Trophoblast cell (in vitro differentiated cells and primary cell): ENCODE measurements around the gene MRPL40.

Experiments used
- DNase-seq, 2 donors: peaks; one replicate each; pipeline ENCODE4 v3.0.0-alpha.2; 2016
- H2AFZ ChIP-seq: 2 replicates; pipeline ENCODE4 v1.6.1; 2013; ENCODE audit warnings: low read length, moderate library complexity, mild to moderate bottlenecking; ENCODE audit not compliant: insufficient read depth, poor library complexity
- H2AK5ac ChIP-seq: 2 replicates; pipeline ENCODE4 v1.6.1; 2013; ENCODE audit warnings: mild to moderate bottlenecking, low read length
- H2BK120ac ChIP-seq: 2 replicates; pipeline ENCODE4 v1.6.1; 2013; ENCODE audit warnings: low read length, mild to moderate bottlenecking, moderate library complexity; ENCODE audit not compliant: insufficient read depth, poor library complexity
- H2BK12ac ChIP-seq: 2 replicates; pipeline ENCODE4 v1.6.1; 2013; ENCODE audit warnings: mild to moderate bottlenecking, low read length, moderate library complexity
- H2BK5ac ChIP-seq: 2 replicates; pipeline ENCODE4 v1.6.1; 2013; ENCODE audit warnings: low read length, low read depth, moderate library complexity, mild to moderate bottlenecking; ENCODE audit not compliant: poor library complexity
- H3K14ac ChIP-seq: 2 replicates; pipeline ENCODE4 v1.6.1; 2013; ENCODE audit warnings: mild to moderate bottlenecking, low read length
- H3K18ac ChIP-seq: 2 replicates; pipeline ENCODE4 v1.6.1; 2013; ENCODE audit warnings: mild to moderate bottlenecking, low read length
- H3K23ac ChIP-seq: 2 replicates; pipeline ENCODE4 v1.6.1; 2013; ENCODE audit warnings: low read length
- H3K27ac ChIP-seq: 2 replicates; pipeline ENCODE4 v1.5.1; 2013; ENCODE audit warnings: low read depth, mild to moderate bottlenecking, inconsistent platforms, low read length, moderate library complexity
- H3K27me3 ChIP-seq: 2 replicates; pipeline ENCODE4 v1.6.1; 2013; ENCODE audit warnings: inconsistent platforms, mild to moderate bottlenecking, low read length, moderate library complexity; ENCODE audit not compliant: insufficient read depth
- H3K36me3 ChIP-seq, 2 experiments: 1 replicate in 1 of 2; 2 replicates in 1 of 2; pipeline ENCODE4 v1.6.1; 2013; ENCODE audit warnings: low read length in 2 of 2, mild to moderate bottlenecking in 2 of 2, moderate library complexity in 1 of 2; ENCODE audit not compliant: insufficient read depth in 2 of 2, control insufficient read depth in 1 of 2
- H3K4ac ChIP-seq: 2 replicates; pipeline ENCODE4 v1.6.1; 2013; ENCODE audit warnings: low read depth, mild to moderate bottlenecking, low read length, moderate library complexity
- H3K4me1 ChIP-seq, 2 experiments: 1 replicate in 1 of 2; 2 replicates in 1 of 2; pipeline ENCODE4 v1.6.1; 2013; ENCODE audit warnings: low read length in 2 of 2, mild to moderate bottlenecking in 2 of 2, moderate library complexity in 1 of 2; ENCODE audit not compliant: insufficient read depth in 2 of 2, control insufficient read depth in 1 of 2
- H3K4me2 ChIP-seq: 2 replicates; pipeline ENCODE4 v1.6.1; 2013; ENCODE audit warnings: inconsistent platforms, mild to moderate bottlenecking, low read length, moderate library complexity
- H3K4me3 ChIP-seq: 2 replicates; pipeline ENCODE4 v1.5.1; 2013; ENCODE audit warnings: mild to moderate bottlenecking, low read depth, low read length, inconsistent platforms
- H3K79me1 ChIP-seq: one replicate; pipeline ENCODE4 v1.6.1; 2013; ENCODE audit warnings: low read length
- H3K79me2 ChIP-seq: 2 replicates; pipeline ENCODE4 v1.6.1; 2013; ENCODE audit warnings: low read length, mild to moderate bottlenecking; ENCODE audit not compliant: control insufficient read depth, insufficient read depth, poor library complexity
- H3K9ac ChIP-seq: 2 replicates; pipeline ENCODE4 v1.6.1; 2013; ENCODE audit warnings: mild to moderate bottlenecking, low read length
- H3K9me3 ChIP-seq: 2 replicates; pipeline ENCODE4 v1.6.1; 2013; ENCODE audit warnings: low read depth, mild to moderate bottlenecking, control low read depth, inconsistent platforms, low read length; ENCODE audit not compliant: insufficient read depth
- H4K12ac ChIP-seq: 2 replicates; pipeline ENCODE4 v1.6.1; 2013; ENCODE audit warnings: low read depth, mild to moderate bottlenecking, low read length, moderate library complexity
- H4K8ac ChIP-seq: 2 replicates; pipeline ENCODE4 v1.6.1; 2013; ENCODE audit warnings: low read depth, mild to moderate bottlenecking, low read length, moderate library complexity
- H4K91ac ChIP-seq: one replicate; pipeline ENCODE4 v1.6.1; 2013; ENCODE audit warnings: low read depth, mild to moderate bottlenecking, low read length, moderate library complexity
- WGBS: extraction: QIAGEN DNeasy Blood & Tissue Kit; methylation state at CpG from one replicate; pipeline ENCODE4 v1.1.7; 2013; ENCODE audit warnings: missing lambda C conversion rate; ENCODE audit not compliant: insufficient read length, insufficient coverage; ENCODE audit errors: extremely low coverage; 5-methylcytosine and 5-hydroxymethylcytosine counted together

Gene MRPL40

DNA sequence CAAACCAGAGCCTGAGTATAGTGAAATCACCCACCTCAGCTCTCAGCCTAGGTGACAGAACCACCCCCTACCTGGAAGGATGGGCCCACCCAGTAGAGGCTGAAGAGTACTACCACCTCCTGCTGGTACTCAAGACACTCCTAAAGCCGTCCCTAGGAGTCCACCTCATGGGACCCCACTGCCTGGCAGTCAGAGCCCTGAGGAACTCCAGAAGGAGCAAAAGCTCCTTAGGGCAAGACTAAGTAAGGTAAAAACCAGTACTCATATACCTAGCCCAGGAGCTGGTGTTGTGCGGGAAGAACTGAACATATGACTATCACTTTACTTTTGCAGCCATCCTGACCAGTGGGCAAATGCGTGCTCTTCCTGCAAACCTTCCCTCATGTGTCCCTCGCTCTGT is 37.1 kb upstream of the MRPL40 start:
- Histone ChIP-seq H3K18ac (no peak overlapping the region), H2BK5ac (no peak overlapping the region), H2BK120ac (no peak overlapping the region), H2AFZ (no peak overlapping the region), H3K79me1 (no peaks in the 10 kb centered on the region), H3K4me3 (no peak overlapping the region), H3K27ac (no peak overlapping the region), H4K12ac (no peak overlapping the region), H3K36me3 (peaks cover 50 to 65% of the 10 kb centered on the region in 2 experiments), H3K4me1 (no peaks in the 10 kb centered on the region), H3K79me2 (no peaks in the 10 kb centered on the region), H3K27me3 (no peaks in the 10 kb centered on the region), H3K4me2 (no peak overlapping the region), H4K8ac (no peak overlapping the region), H3K23ac (no peak overlapping the region), H3K4ac (no peak overlapping the region), H2AK5ac (no peak overlapping the region), H2BK12ac (no peak overlapping the region), H4K91ac (no peak overlapping the region), H3K9me3 (no peaks in the 10 kb centered on the region), H3K14ac (no peak overlapping the region), H3K9ac (no peak overlapping the region)
- DNase-seq, result no peak
- WGBS, result no CpG with 5 or more reads among the region's 4 CpGs

DNA sequence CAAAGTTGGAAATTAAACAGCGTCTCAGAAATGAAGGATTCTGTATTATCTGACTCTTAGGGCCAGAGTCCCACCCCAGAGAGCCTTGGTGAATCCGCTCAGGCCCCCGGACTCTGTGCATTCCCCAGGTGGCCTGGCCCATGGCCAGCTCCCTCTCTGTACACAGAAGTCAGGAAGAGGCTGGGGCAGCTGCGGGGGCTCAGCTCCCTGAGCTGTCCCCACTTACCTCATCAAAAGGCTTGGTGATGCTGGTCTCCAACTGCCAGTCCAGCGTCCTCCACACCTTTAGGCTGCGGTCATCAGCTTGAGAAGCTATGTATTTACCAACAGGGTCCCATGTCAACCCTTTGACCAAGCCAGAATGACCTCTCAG is 35.8 kb upstream of the MRPL40 start:
- Histone ChIP-seq H3K4me2 (no peak overlapping the region), H2AK5ac (no peak overlapping the region), H4K8ac (no peak overlapping the region), H2AFZ (no peak overlapping the region), H3K4me1 (no peaks in the 10 kb centered on the region), H3K4me3 (no peak overlapping the region), H4K12ac (no peak overlapping the region), H2BK120ac (no peak overlapping the region), H3K4ac (no peak overlapping the region), H3K9ac (no peak overlapping the region), H3K27ac (no peak overlapping the region), H3K14ac (no peak overlapping the region), H3K36me3 (peaks cover 54 to 67% of the 10 kb centered on the region in 2 experiments), H3K18ac (no peak overlapping the region), H2BK5ac (no peak overlapping the region), H3K79me1 (no peaks in the 10 kb centered on the region), H3K27me3 (no peaks in the 10 kb centered on the region), H3K79me2 (no peaks in the 10 kb centered on the region), H4K91ac (no peak overlapping the region), H3K23ac (no peak overlapping the region), H2BK12ac (no peak overlapping the region), H3K9me3 (no peaks in the 10 kb centered on the region)
- WGBS, result no CpG with 5 or more reads among the region's 6 CpGs
- no peak for DNase-seq

DNA sequence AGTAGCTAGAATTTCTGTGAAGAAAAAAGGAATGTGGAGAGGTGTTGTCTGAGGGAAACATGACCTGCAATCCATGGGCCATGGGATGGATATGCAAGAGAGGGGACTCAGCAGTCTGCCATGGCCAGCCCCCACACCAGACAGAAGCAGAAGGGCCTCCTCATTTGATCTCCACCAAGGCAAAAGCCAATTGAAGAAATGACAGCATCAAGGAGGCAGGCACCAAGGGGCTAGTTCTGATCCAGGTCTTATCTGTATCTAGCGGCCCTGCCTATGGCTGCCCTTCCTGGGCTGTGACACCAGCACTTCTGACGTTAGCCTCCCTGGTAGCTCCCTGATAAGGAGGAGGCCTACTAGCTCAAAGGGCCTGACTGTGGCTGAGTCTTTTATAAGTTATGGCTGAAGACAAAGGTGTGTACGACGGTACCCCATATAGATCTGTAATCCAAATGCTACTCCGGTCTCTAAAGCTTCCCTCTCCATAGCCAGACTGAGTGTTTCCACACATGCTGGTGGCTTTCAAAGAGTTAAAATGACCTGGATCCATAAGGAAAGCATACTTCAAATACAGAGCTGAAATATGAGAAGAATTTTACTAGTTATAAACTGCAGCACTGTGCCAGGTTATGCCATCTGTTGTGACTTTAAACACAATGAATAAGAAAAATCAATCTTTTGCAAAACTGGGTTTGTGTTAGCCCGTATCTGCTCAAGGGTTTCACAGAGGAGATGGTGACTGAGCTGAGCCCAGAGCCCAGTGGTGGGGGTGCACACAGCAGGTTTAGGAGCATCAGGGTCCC is 35.2 kb upstream of the MRPL40 start:
- Histone ChIP-seq H3K4me3 (no peak overlapping the region), H2AFZ (no peak overlapping the region), H3K36me3 (peaks cover 51 to 62% of the 10 kb centered on the region in 2 experiments), H2BK5ac (no peak overlapping the region), H3K9ac (no peak overlapping the region), H2BK12ac (no peak overlapping the region), H3K18ac (no peak overlapping the region), H4K12ac (no peak overlapping the region), H3K27ac (no peak overlapping the region), H3K4me2 (no peak overlapping the region), H3K27me3 (no peaks in the 10 kb centered on the region), H3K79me1 (no peaks in the 10 kb centered on the region), H2BK120ac (no peak overlapping the region), H2AK5ac (no peak overlapping the region), H3K14ac (no peak overlapping the region), H3K4me1 (no peaks in the 10 kb centered on the region), H4K8ac (no peak overlapping the region), H3K79me2 (no peaks in the 10 kb centered on the region), H4K91ac (no peak overlapping the region), H3K4ac (no peak overlapping the region), H3K9me3 (no peaks in the 10 kb centered on the region), H3K23ac (no peak overlapping the region)
- no CpG with 5 or more reads among the region's 6 CpGs for WGBS
- DNase-seq, result no peak

DNA sequence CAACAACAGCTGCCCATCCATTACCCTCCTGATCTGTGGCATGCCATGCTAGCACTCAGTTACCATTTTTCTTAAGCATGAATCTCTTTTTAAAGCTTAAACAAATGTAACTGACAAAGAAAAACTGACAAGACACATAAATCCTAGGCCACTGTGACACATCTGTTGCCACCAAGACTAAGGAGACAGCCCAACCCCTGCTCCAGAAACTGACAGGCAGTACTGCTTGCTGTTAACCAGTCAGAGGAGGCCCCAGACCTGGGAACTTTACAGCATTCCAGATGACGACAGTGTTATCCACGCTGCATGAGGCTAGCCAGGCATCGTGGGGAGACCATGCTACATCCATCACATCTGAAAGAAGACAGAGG is 34.6 kb upstream of the MRPL40 start:
- no peak overlapping the region for H3K14ac ChIP-seq
- H3K4me1 ChIP-seq, result no peaks in the 10 kb centered on the region
- no peak overlapping the region for H3K4ac ChIP-seq
- H4K8ac ChIP-seq, result no peak overlapping the region
- H3K79me2 ChIP-seq, result no peaks in the 10 kb centered on the region
- no peak overlapping the region for H3K23ac ChIP-seq
- H3K27ac ChIP-seq, result no peak overlapping the region
- H3K27me3 ChIP-seq, result no peaks in the 10 kb centered on the region
- no peaks in the 10 kb centered on the region for H3K79me1 ChIP-seq
- no peak overlapping the region for H2BK5ac ChIP-seq
- H2BK12ac ChIP-seq, result no peak overlapping the region
- no peak overlapping the region for H2AK5ac ChIP-seq
- H2BK120ac ChIP-seq, result no peak overlapping the region
- no peak overlapping the region for H2AFZ ChIP-seq
- no peak for DNase-seq
- WGBS, result no CpG with 5 or more reads among the region's 3 CpGs
- H4K12ac ChIP-seq, result no peak overlapping the region
- H3K18ac ChIP-seq, result no peak overlapping the region
- no peak overlapping the region for H4K91ac ChIP-seq
- peaks cover 47 to 56% of the 10 kb centered on the region in 2 experiments for H3K36me3 ChIP-seq
- no peak overlapping the region for H3K4me2 ChIP-seq
- no peak overlapping the region for H3K9ac ChIP-seq
- no peaks in the 10 kb centered on the region for H3K9me3 ChIP-seq
- H3K4me3 ChIP-seq, result no peak overlapping the region
